Endodermal cell (in vitro differentiated cells): ENCODE results near the gene SPTB. TPM values are rescaled to one million over a fixed set of nuclear protein-coding genes. Genes with fewer than 3 reads are reported as not detected.

ENCODE experiments used
- DNase-seq: peaks from one replicate; pipeline ENCODE4 v3.0.0-alpha.2; 2017
- H3K27ac ChIP-seq: 2 replicates; pipeline ENCODE4 v1.5.1; 2013; ENCODE audit warnings: mild to moderate bottlenecking, low read depth, low read length, moderate library complexity
- H3K27me3 ChIP-seq: 2 replicates; pipeline ENCODE4 v1.6.1; 2013; ENCODE audit warnings: mild to moderate bottlenecking, low read length, moderate library complexity; ENCODE audit not compliant: insufficient read depth, control insufficient read depth, poor library complexity, severe bottlenecking
- H3K36me3 ChIP-seq: 2 replicates; pipeline ENCODE4 v1.7.0; 2013; ENCODE audit warnings: mild to moderate bottlenecking, low read length, moderate library complexity; ENCODE audit not compliant: control insufficient read depth, insufficient read depth
- H3K4me1 ChIP-seq: one replicate; pipeline ENCODE4 v1.7.0; 2013; ENCODE audit warnings: low read length; ENCODE audit not compliant: control insufficient read depth, insufficient read depth
- H3K4me3 ChIP-seq: 2 replicates; pipeline ENCODE4 v1.5.1; 2013; ENCODE audit warnings: mild to moderate bottlenecking, low read length, moderate library complexity
- H3K9ac ChIP-seq: 2 replicates; pipeline ENCODE4 v1.6.1; 2013; ENCODE audit warnings: mild to moderate bottlenecking, low read length, moderate library complexity; ENCODE audit not compliant: poor library complexity, severe bottlenecking; ENCODE audit errors: extremely low read depth
- H3K9me3 ChIP-seq: 2 replicates; pipeline ENCODE4 v1.6.1; 2013; ENCODE audit warnings: mild to moderate bottlenecking, low read length, moderate library complexity; ENCODE audit not compliant: control insufficient read depth
- H3K27ac Mint-ChIP-seq: 2 replicates; pipeline ENCODE4 v1.8.0; 2020; ENCODE audit warnings: mixed read lengths
- H3K27me3 Mint-ChIP-seq: 2 replicates; pipeline ENCODE4 v1.8.0; 2021; ENCODE audit warnings: mild to moderate bottlenecking, mixed read lengths; ENCODE audit not compliant: insufficient read depth
- H3K36me3 Mint-ChIP-seq: 2 replicates; pipeline ENCODE4 v1.8.0; 2020; ENCODE audit warnings: low read depth, mixed read lengths
- H3K4me1 Mint-ChIP-seq: 2 replicates; pipeline ENCODE4 v1.8.0; 2020; ENCODE audit warnings: mixed read lengths
- H3K4me3 Mint-ChIP-seq: 2 replicates; pipeline ENCODE4 v1.8.0; 2020; ENCODE audit warnings: mild to moderate bottlenecking, moderate library complexity, mixed read lengths
- H3K9me3 Mint-ChIP-seq: 2 replicates; pipeline ENCODE4 v1.8.0; 2020; ENCODE audit warnings: mild to moderate bottlenecking, mixed read lengths
- CTCF ChIP-seq: fragments of 200-600 bp; sonication (generic); conservative IDR thresholded peaks from 2 replicates; pipeline ENCODE4 v1.5.0; 2021; ENCODE audit warnings: antibody characterized with exemption, mild to moderate bottlenecking
- WGBS, 2 experiments: methylation state at CpG; one replicate each; pipeline versions ENCODE4 v1.1.5 to v1.1.7; 2013; ENCODE audit warnings: missing lambda C conversion rate in 2 of 2, mixed read lengths in 1 of 2; ENCODE audit not compliant: insufficient coverage in 1 of 2, insufficient read length in 1 of 2; 5-methylcytosine and 5-hydroxymethylcytosine counted together
- total RNA-seq, 2 donors: library from RNA; stranded (reverse); fragmentation: NEBNext Ultra II Directional in 1 of 2; extraction: Animal tissue kit (Norgen Biotek cat#: 25700) in 1 of 2; gene quantifications; 2 replicates in 1 of 2; 3 replicates in 1 of 2; pipeline ENCODE4 v1.2.1, GENCODE V29; 2021

SPTB gene
- total RNA-seq, 2 donors from 2014 or later: 0.77 to 1.4 TPM

GRCh38 chr14:64891839-64892375 is 12.2 kb upstream of the SPTB start:
- H3K9me3 ChIP-seq: no peaks in the 10 kb centered on the region
- Mint-ChIP-seq H3K27me3 (peaks cover 8% of the 10 kb centered on the region), H3K9me3 (no peaks in the 10 kb centered on the region), H3K27ac (no peak overlapping the region), H3K36me3 (no peaks in the 10 kb centered on the region), H3K4me1 (no peaks in the 10 kb centered on the region), H3K4me3 (no peak overlapping the region)
- TF ChIP-seq CTCF: peak; percentile 87
- H3K27ac ChIP-seq: no peak overlapping the region
- H3K4me1 ChIP-seq: no peaks in the 10 kb centered on the region
- H3K9ac ChIP-seq: no peak overlapping the region
- 0 to 66% methylated on average over 1 to 2 of the region's 2 CpGs for WGBS, 2 experiments
- H3K4me3 ChIP-seq: no peak overlapping the region
- H3K27me3 ChIP-seq: peaks cover 10% of the 10 kb centered on the region
- H3K36me3 ChIP-seq: no peaks in the 10 kb centered on the region
- DNase-seq: peak; percentile 55

GRCh38 chr14:64891173-64891838 is 11.6 kb upstream of the SPTB start:
- WGBS, 2 experiments: 81 to 91% methylated on average over 3 to 4 of the region's 4 CpGs
- no peak for DNase-seq
- no peaks in the 10 kb centered on the region for H3K9me3 ChIP-seq
- Mint-ChIP-seq H3K27me3 (peaks cover 5% of the 10 kb centered on the region), H3K4me3 (no peak overlapping the region), H3K9me3 (no peaks in the 10 kb centered on the region), H3K27ac (no peak overlapping the region), H3K4me1 (no peaks in the 10 kb centered on the region), H3K36me3 (no peaks in the 10 kb centered on the region)
- H3K4me3 ChIP-seq: no peak overlapping the region
- TF ChIP-seq CTCF: no peak
- no peaks in the 10 kb centered on the region for H3K36me3 ChIP-seq
- H3K27me3 ChIP-seq: peaks cover 10% of the 10 kb centered on the region
- H3K27ac ChIP-seq: no peak overlapping the region
- H3K4me1 ChIP-seq: no peaks in the 10 kb centered on the region
- no peak overlapping the region for H3K9ac ChIP-seq

GRCh38 chr14:64889352-64889751 is 9.6 kb upstream of the SPTB start:
- H3K9ac ChIP-seq: no peak overlapping the region
- WGBS, 2 experiments: 87 to 96% methylated on average over 4 to 6 of the region's 6 CpGs
- H3K4me3 Mint-ChIP-seq: no peak overlapping the region
- H3K4me1 ChIP-seq: no peaks in the 10 kb centered on the region
- no peak for TF ChIP-seq CTCF
- H3K4me1 Mint-ChIP-seq: no peaks in the 10 kb centered on the region
- no peaks in the 10 kb centered on the region for H3K9me3 Mint-ChIP-seq
- peaks cover 24% of the 10 kb centered on the region for H3K27me3 ChIP-seq
- H3K4me3 ChIP-seq: no peak overlapping the region
- H3K9me3 ChIP-seq: no peaks in the 10 kb centered on the region
- peaks cover 20% of the 10 kb centered on the region for H3K27me3 Mint-ChIP-seq
- no peak overlapping the region for H3K27ac ChIP-seq
- no peaks in the 10 kb centered on the region for H3K36me3 ChIP-seq
- H3K36me3 Mint-ChIP-seq: no peaks in the 10 kb centered on the region
- DNase-seq: no peak
- H3K27ac Mint-ChIP-seq: no peak overlapping the region
